Activated gamma-delta T cell treated with Interleukin-2 at 50 U/mL for 16 hours (primary cell): ENCODE measurements around the gene HACE1.

Source experiments
- DNase-seq: peaks from one replicate; pipeline ENCODE4 v3.0.0-alpha.2; 2020

HACE1 gene

GRCh38 chr6:104728448-104728847 is 131.3 kb downstream of the HACE1 start:
- DNase-seq = no peak

- no peak for DNase-seq
Observed at GRCh38 chr6:104718672-104719071, 141.0 kb downstream of the HACE1 start.

GRCh38 chr6:104716858-104717257 is 142.9 kb downstream of the HACE1 start:
- no peak for DNase-seq

GRCh38 chr6:104714796-104715195 is 144.9 kb downstream of the HACE1 start:
- no peak for DNase-seq

- DNase-seq = no peak
Observed at GRCh38 chr6:104713982-104714381, 145.7 kb downstream of the HACE1 start.

- DNase-seq = no peak
Observed at GRCh38 chr6:104711371-104711770, 148.3 kb downstream of the HACE1 start.

GRCh38 chr6:104710543-104711335 is 149.0 kb downstream of the HACE1 start:
- no peak for DNase-seq

GRCh38 chr6:104705916-104706442 is 153.7 kb downstream of the HACE1 start:
- DNase-seq = no peak

GRCh38 chr6:104705095-104705707 is 154.5 kb downstream of the HACE1 start:
- DNase-seq = peak; percentile 12

- no peak for DNase-seq
Observed at GRCh38 chr6:104704191-104704590, 155.5 kb downstream of the HACE1 start.

- DNase-seq = no peak
Observed at GRCh38 chr6:104702126-104702841, 157.4 kb downstream of the HACE1 start.

GRCh38 chr6:104700371-104701185 is 159.1 kb downstream of the HACE1 start:
- DNase-seq = no peak

GRCh38 chr6:104699593-104700329 is 160.0 kb downstream of the HACE1 start:
- DNase-seq = no peak

- DNase-seq = no peak
Observed at GRCh38 chr6:104698979-104699378, 160.7 kb downstream of the HACE1 start.

GRCh38 chr6:104692008-104692407 is 167.7 kb downstream of the HACE1 start:
- DNase-seq = no peak

GRCh38 chr6:104689551-104690205 is 170.0 kb downstream of the HACE1 start:
- DNase-seq = no peak

- no peak for DNase-seq
Observed at GRCh38 chr6:104688283-104688969, 171.3 kb downstream of the HACE1 start.

- DNase-seq = no peak
Observed at GRCh38 chr6:104686550-104687175, 173.1 kb downstream of the HACE1 start.

GRCh38 chr6:104685871-104686549 is 173.7 kb downstream of the HACE1 start:
- DNase-seq = no peak
